Posterior vena cava (tissue), 2 donors: ENCODE data around the gene OR52E1. TPM values are rescaled to one million over a fixed set of nuclear protein-coding genes. Genes with fewer than 3 reads are reported as not detected.
"Not testable (repeated sequence)": the region's sequence is repeated elsewhere in the genome, so short reads cannot be mapped to it uniquely, and the experiment has no call there.

ENCODE experiments used
- DNase-seq: peaks from one replicate; pipeline ENCODE4 v3.0.0-alpha.2; 2020; ENCODE audit warnings: low spot score
- intact Hi-C, 2 donors: fragments of 100-400 bp; cut with DNase I; formaldehyde crosslinking; loops; one replicate each; pipeline versions ENCODE4 v1.14.1 to v1.14.2; 2022 to 2023
- long read RNA-seq, 2 donors: library from polyadenylated mRNA; unstranded; transcript quantifications; one replicate each; pipeline ENCODE4 v2.0.0, GENCODE V29; 2020 to 2021
- total RNA-seq, 2 donors: library from RNA; stranded (reverse); fragmentation: NEBNext Ultra II Directional; extraction: Animal tissue kit (Norgen Biotek cat#: 25700); gene quantifications; one replicate each; pipeline ENCODE4 v1.2.1, GENCODE V29; 2021
- donor health status: DM: yes; HTN: yes; CAD: no.
- donor health status: DM: yes; HTN: yes; CAD: no.

The OR52E1 gene
- total RNA-seq: not detected
- long read RNA-seq, donor 1: 0 reads
- long read RNA-seq, donor 2: 0 reads

GRCh38 chr11:5069272-5069671 lies at the start of gene OR52E1:
TSS of gene OR52E1 (plus strand) at chr11:5069572.
- intact Hi-C loops: no loop called here

GRCh38 chr11:5021996-5022395 lies 47.4 kb upstream of the OR52E1 start:
- intact Hi-C loops: loop anchor here in 1 of 2 donors (1.0 kb wide), 1 partner anchor 31 kb away; no protein-coding TSS in a partner anchor

More at GRCh38 chr11:5069272-5069671, at the start of gene OR52E1:
- DNase-seq: no peak

GRCh38 chr11:5036669-5037068 lies 32.7 kb upstream of the OR52E1 start:
- no peak for DNase-seq
- intact Hi-C loops: no loop called here

More at GRCh38 chr11:5021996-5022395, 47.4 kb upstream of the OR52E1 start:
- DNase-seq: no peak

- DNase-seq: no peak
- intact Hi-C loops: no loop called here
Observed at GRCh38 chr11:5037926-5038325, 31.4 kb upstream of the OR52E1 start.

GRCh38 chr11:5038341-5038740 lies 31.0 kb upstream of the OR52E1 start:
- no peak for DNase-seq
- intact Hi-C loops: no loop called here

GRCh38 chr11:5040876-5041275 lies 28.5 kb upstream of the OR52E1 start:
- no peak for DNase-seq
- intact Hi-C loops: no loop called here

GRCh38 chr11:5042091-5042490 lies 27.3 kb upstream of the OR52E1 start:
- DNase-seq: no peak
- intact Hi-C loops: no loop called here

- intact Hi-C loops: no loop called here
- no peak for DNase-seq
Observed at GRCh38 chr11:5043380-5043779, 26.0 kb upstream of the OR52E1 start.

GRCh38 chr11:5046226-5046625 lies 23.1 kb upstream of the OR52E1 start, which contains the start of gene OR52J3:
TSS of gene OR52J3 (plus strand) at chr11:5046526. CDS start at chr11:5046526, 0 bp downstream.
- intact Hi-C loops: no loop called here
- no peak for DNase-seq

GRCh38 chr11:5046754-5047330 lies 22.5 kb upstream of the OR52E1 start:
- intact Hi-C loops: no loop called here
- DNase-seq: no peak

- DNase-seq, intact Hi-C loops: not testable (repeated sequence)
Observed at GRCh38 chr11:5058679-5059078, 10.7 kb upstream of the OR52E1 start.

GRCh38 chr11:5059391-5059790 lies 10.0 kb upstream of the OR52E1 start, which contains the start of gene OR52E2:
TSS of gene OR52E2 (minus strand) at chr11:5059627. CDS start at chr11:5059627, 0 bp downstream.
- intact Hi-C loops: no loop called here
- no peak for DNase-seq

- intact Hi-C loops: no loop called here
- DNase-seq: no peak
Observed at GRCh38 chr11:5065027-5065426, 4.3 kb upstream of the OR52E1 start.

GRCh38 chr11:5071799-5072198 lies 2.4 kb downstream of the OR52E1 start:
- intact Hi-C loops: no loop called here

GRCh38 chr11:5081405-5081804 lies 12.0 kb downstream of the OR52E1 start:
- DNase-seq: no peak
- intact Hi-C loops: no loop called here

More at GRCh38 chr11:5071799-5072198, 2.4 kb downstream of the OR52E1 start:
- no peak for DNase-seq

- no peak for DNase-seq
- intact Hi-C loops: no loop called here
Observed at GRCh38 chr11:5083602-5084001, 14.2 kb downstream of the OR52E1 start.

- intact Hi-C loops: no loop called here
- DNase-seq: no peak
Observed at GRCh38 chr11:5088556-5088955, 19.2 kb downstream of the OR52E1 start.

- intact Hi-C loops: no loop called here
- no peak for DNase-seq
Observed at GRCh38 chr11:5090668-5091067, 21.3 kb downstream of the OR52E1 start.

- DNase-seq: no peak
- intact Hi-C loops: no loop called here
Observed at GRCh38 chr11:5092821-5093585, 23.6 kb downstream of the OR52E1 start.

GRCh38 chr11:5096011-5096410 lies 26.6 kb downstream of the OR52E1 start:
- intact Hi-C loops: no loop called here
- no peak for DNase-seq

- no peak for DNase-seq
- intact Hi-C loops: no loop called here
Observed at GRCh38 chr11:5102246-5102645, 32.9 kb downstream of the OR52E1 start.
